IMR-90 (cell line): Measurements from ENCODE around the gene HOATZ. TPM values are rescaled to one million over a fixed set of nuclear protein-coding genes. Genes with fewer than 3 reads are reported as not detected.
A peak's percentile ranks its signal among the peaks of the same experiment; 100 is the strongest.

Experiments
- ATAC-seq: fragments of 200-7000 bp; cut with Tn5 transposase; 2 replicates; pipeline ENCODE4 v1.9.1; 2020; ENCODE audit warnings: low read depth, mild to moderate bottlenecking, moderate library complexity
- BruUV-seq: library from RNA; stranded (reverse); fragments of 400-500 nt; replicated peaks from 2 replicates; lab custom pipeline; 2021; lab: Mats Ljungman, UMichigan
- CTCF ChIA-PET: fragments of 300-600 bp; formaldehyde crosslinking; extraction: SDS; loops from one replicate; lab custom pipeline; 2021; ENCODE audit warnings: antibody characterized with exemption; lab: Yijun Ruan, JAX
- POLR2A ChIA-PET: fragments of 300-600 bp; sonication (Branson Sonifier 250); formaldehyde crosslinking; loops from one replicate; lab custom pipeline; 2022; ENCODE audit warnings: antibody characterized with exemption; ENCODE audit not compliant: unreplicated experiment; lab: Charles Lee
- DNase-seq: peaks from one replicate; pipeline ENCODE4 v3.0.0; 2013
- H2AFZ ChIP-seq: replicated peaks from 2 replicates; pipeline ENCODE3; 2013; ENCODE audit warnings: low read length, mild to moderate bottlenecking; ENCODE audit not compliant: poor library complexity
- H2AK5ac ChIP-seq: 2 replicates; pipeline ENCODE4 v1.6.1; 2013; ENCODE audit warnings: low read depth, low read length, inconsistent platforms
- H2AK9ac ChIP-seq: replicated peaks from 2 replicates; pipeline ENCODE3; 2013; ENCODE audit warnings: mild to moderate bottlenecking, low read depth, low read length, moderate library complexity; ENCODE audit not compliant: poor library complexity
- H2BK120ac ChIP-seq: 2 replicates; pipeline ENCODE4 v1.6.1; 2013; ENCODE audit warnings: low read depth, low read length, inconsistent platforms
- H2BK15ac ChIP-seq: 3 replicates; pipeline ENCODE4 v1.6.1; 2013; ENCODE audit warnings: low read depth, low read length, inconsistent platforms
- H2BK20ac ChIP-seq: 2 replicates; pipeline ENCODE4 v1.6.1; 2013; ENCODE audit warnings: low read depth, mild to moderate bottlenecking, inconsistent platforms, low read length, moderate library complexity
- H2BK5ac ChIP-seq: 2 replicates; pipeline ENCODE4 v1.6.1; 2013; ENCODE audit warnings: mild to moderate bottlenecking, low read depth, low read length, inconsistent platforms; ENCODE audit not compliant: poor library complexity, severe bottlenecking
- H3K14ac ChIP-seq: replicated peaks from 2 replicates; pipeline ENCODE4 v1.6.1; 2013; ENCODE audit warnings: low read depth, low read length, inconsistent platforms
- H3K18ac ChIP-seq: 2 replicates; pipeline ENCODE4 v1.6.1; 2013; ENCODE audit warnings: low read depth, low read length, control low read depth
- H3K23ac ChIP-seq: 2 replicates; pipeline ENCODE4 v1.6.1; 2013; ENCODE audit warnings: low read depth, low read length, inconsistent platforms
- H3K27ac ChIP-seq: 2 replicates; pipeline ENCODE4 v1.5.1; 2013; ENCODE audit warnings: mild to moderate bottlenecking, control low read depth, low read length; ENCODE audit not compliant: insufficient read depth
- H3K27me3 ChIP-seq: 2 replicates; pipeline ENCODE4 v1.6.1; 2013; ENCODE audit warnings: low read length; ENCODE audit not compliant: control insufficient read depth, insufficient read depth
- H3K36me3 ChIP-seq: 2 replicates; pipeline ENCODE4 v1.6.1; 2013; ENCODE audit warnings: low read length, mixed read lengths; ENCODE audit not compliant: control insufficient read depth, insufficient read depth
- H3K4ac ChIP-seq: 2 replicates; pipeline ENCODE4 v1.6.1; 2013; ENCODE audit warnings: low read depth, low read length, inconsistent platforms
- H3K4me1 ChIP-seq: 2 replicates; pipeline ENCODE4 v1.6.1; 2013; ENCODE audit warnings: low read length, mixed read lengths; ENCODE audit not compliant: control insufficient read depth, insufficient read depth
- H3K4me2 ChIP-seq: 2 replicates; pipeline ENCODE4 v1.6.1; 2013; ENCODE audit warnings: low read depth, mild to moderate bottlenecking, control low read depth, low read length, moderate library complexity
- H3K4me3 ChIP-seq: 2 replicates; pipeline ENCODE4 v1.5.1; 2013; ENCODE audit warnings: low read depth, mild to moderate bottlenecking, control low read depth, low read length, moderate library complexity; ENCODE audit not compliant: insufficient read depth
- H3K56ac ChIP-seq: 2 replicates; pipeline ENCODE4 v1.6.1; 2013; ENCODE audit warnings: low read length, inconsistent platforms; ENCODE audit not compliant: insufficient read depth; ENCODE audit errors: extremely low read depth
- H3K79me1 ChIP-seq, 2 experiments: 2 replicates each; pipeline ENCODE4 v1.6.1; 2013; ENCODE audit warnings: low read length in 2 of 2, inconsistent platforms in 1 of 2, low read depth in 1 of 2
- H3K9ac ChIP-seq: 2 replicates; pipeline ENCODE4 v1.6.1; 2013; ENCODE audit warnings: low read depth, low read length, control low read depth
- H3K9me1 ChIP-seq: 2 replicates; pipeline ENCODE4 v1.6.1; 2013; ENCODE audit warnings: low read length, inconsistent platforms; ENCODE audit not compliant: insufficient read depth
- H3K9me3 ChIP-seq: 2 replicates; pipeline ENCODE4 v1.6.1; 2013; ENCODE audit warnings: low read length; ENCODE audit not compliant: control insufficient read depth, insufficient read depth
- H4K20me1 ChIP-seq: 2 replicates; pipeline ENCODE4 v1.6.1; 2013; ENCODE audit warnings: low read length, inconsistent platforms; ENCODE audit not compliant: insufficient read depth
- H4K5ac ChIP-seq: 2 replicates; pipeline ENCODE4 v1.6.1; 2013; ENCODE audit warnings: mild to moderate bottlenecking, low read depth, low read length, control low read depth
- H4K8ac ChIP-seq, 2 experiments: 2 replicates each; pipeline ENCODE4 v1.6.1; 2013; ENCODE audit warnings: low read depth in 2 of 2, low read length in 2 of 2, control low read depth in 1 of 2, inconsistent platforms in 1 of 2
- H4K91ac ChIP-seq: 2 replicates; pipeline ENCODE4 v1.6.1; 2013; ENCODE audit warnings: low read depth, low read length, inconsistent platforms; ENCODE audit not compliant: insufficient read depth
- ELK1 ChIP-seq: fragments of 150-350 bp; IDR thresholded peaks from 2 replicates; pipeline ENCODE4 v1.6.1; 2016; ENCODE audit warnings: low read depth, mild to moderate bottlenecking, low read length, moderate library complexity, borderline replicate concordance
- FOS ChIP-seq: fragments of 150-350 bp; IDR thresholded peaks from 2 replicates; pipeline ENCODE4 v1.6.1; 2016; ENCODE audit warnings: low read depth, low read length
- MAZ ChIP-seq: IDR thresholded peaks from 2 replicates; pipeline ENCODE4 v1.6.1; 2012; ENCODE audit warnings: low read depth, mild to moderate bottlenecking, low read length, improper control_type of control experiment, moderate library complexity, borderline replicate concordance
- MXI1 ChIP-seq: IDR thresholded peaks from 2 replicates; pipeline ENCODE4 v1.6.1; 2012; ENCODE audit warnings: low read depth, mild to moderate bottlenecking, low read length, moderate library complexity, borderline replicate concordance
- NFE2L2 ChIP-seq: fragments of 150-350 bp; IDR thresholded peaks from 2 replicates; pipeline ENCODE4 v1.6.1; 2016; ENCODE audit warnings: low read depth, mild to moderate bottlenecking, low read length
- RAD21 ChIP-seq: IDR thresholded peaks from 2 replicates; pipeline ENCODE4 v1.6.1; 2012; ENCODE audit warnings: low read length, improper control_type of control experiment
- RCOR1 ChIP-seq: IDR thresholded peaks from 2 replicates; pipeline ENCODE4 v1.6.1; 2012; ENCODE audit warnings: mild to moderate bottlenecking, low read length, improper control_type of control experiment; ENCODE audit not compliant: insufficient replicate concordance
- RFX5 ChIP-seq: IDR thresholded peaks from 2 replicates; pipeline ENCODE4 v1.8.0; 2012; ENCODE audit warnings: low read depth, mild to moderate bottlenecking, low read length, moderate library complexity
- USF2 ChIP-seq: fragments of 150-350 bp; IDR thresholded peaks from 2 replicates; pipeline ENCODE4 v1.6.1; 2017; ENCODE audit warnings: mild to moderate bottlenecking, antibody characterized with exemption, low read length, low read depth
- WGBS, 2 experiments: methylation state at CpG; one replicate each; pipeline versions ENCODE4 v1.1.5 to v1.1.7; 2013; ENCODE audit warnings: missing lambda C conversion rate in 2 of 2; ENCODE audit not compliant: insufficient read length in 1 of 2; ENCODE audit errors: extremely low coverage in 2 of 2; 5-methylcytosine and 5-hydroxymethylcytosine counted together
- dilution Hi-C: fragments of 300-500 bp; cut with HindIII; formaldehyde crosslinking; loops from one replicate; pipeline ENCODE4 v1.14.3; 2018; ENCODE audit warnings: low sequenced_read_pairs; ENCODE audit not compliant: unreplicated experiment
- in situ Hi-C: fragments of 300-500 bp; cut with MboI; formaldehyde crosslinking; loops from 3 replicates; pipeline ENCODE4 v1.14.3; 2019; ENCODE audit warnings: low sequenced_read_pairs, inconsistent platforms, mixed read lengths
- intact Hi-C: fragments of 100-400 bp; cut with micrococcal nuclease; formaldehyde crosslinking; loops from 2 replicates; pipeline ENCODE4 v1.10.0; 2022
- polyA plus RNA-seq, 3 experiments: library from polyadenylated mRNA; depleted of rRNA; stranded (reverse); fragments of >200 nt; gene quantifications; 2 replicates each; pipeline ENCODE4 v1.2.3, GENCODE V29; 2012; ENCODE audit warnings: low replicate concordance in 1 of 3
- total RNA-seq: library from RNA; depleted of rRNA; stranded (reverse); fragments of >200 nt; gene quantifications from 2 replicates; pipeline ENCODE4 v1.2.3, GENCODE V29; 2012
- TF ChIP-seq, protein P1 (sequence below): conservative IDR thresholded peaks from 2 replicates; pipeline ENCODE4 v1.5.1; 2012; ENCODE audit warnings: mild to moderate bottlenecking, low read depth, low read length, improper control_type of control experiment

HOATZ gene
- total and polyA plus RNA-seq, 2 of the 4 experiments (the other 2 are of a cell fraction) = not detected

DNA sequence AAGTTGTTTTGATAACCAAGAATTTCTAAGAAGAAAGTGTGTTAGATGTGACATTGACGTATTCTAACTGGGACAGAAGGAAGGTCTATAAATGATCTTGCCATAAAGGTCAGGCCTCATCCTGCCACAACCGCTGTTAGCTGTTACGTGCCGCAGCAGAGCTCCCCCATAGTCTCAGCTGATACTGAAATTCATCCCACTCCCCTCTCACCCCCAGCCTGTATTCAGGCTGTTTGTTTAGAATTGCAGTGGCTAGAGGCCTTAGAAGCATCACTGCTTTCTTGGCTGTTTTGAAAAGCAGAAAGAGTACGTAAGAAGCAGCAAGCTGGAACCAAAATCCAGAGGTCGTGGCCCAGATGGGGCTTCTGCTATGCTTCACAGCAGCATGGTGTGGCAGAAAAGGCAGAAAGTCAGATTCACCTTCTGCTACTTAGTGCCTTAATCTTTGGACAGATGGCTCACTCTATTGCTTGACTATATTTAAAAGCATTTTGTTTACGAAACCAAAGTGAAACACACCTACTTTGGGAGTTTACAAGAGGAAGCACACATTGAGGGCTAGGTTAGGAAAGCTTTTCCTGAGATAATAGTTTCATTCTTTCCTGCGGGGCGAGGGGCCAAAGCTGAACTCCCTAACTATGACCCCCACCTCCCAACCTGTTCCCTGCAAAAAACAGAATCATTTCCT, 25.0 kb downstream of the HOATZ start:
- TF ChIP-seq FOS (no peak), MAZ (no peak), MXI1 (no peak), ELK1 (no peak), RAD21 (no peak), RFX5 (no peak), RCOR1 (no peak), USF2 (no peak), NFE2L2 (no peak)
- TF ChIP-seq, protein P1, sequence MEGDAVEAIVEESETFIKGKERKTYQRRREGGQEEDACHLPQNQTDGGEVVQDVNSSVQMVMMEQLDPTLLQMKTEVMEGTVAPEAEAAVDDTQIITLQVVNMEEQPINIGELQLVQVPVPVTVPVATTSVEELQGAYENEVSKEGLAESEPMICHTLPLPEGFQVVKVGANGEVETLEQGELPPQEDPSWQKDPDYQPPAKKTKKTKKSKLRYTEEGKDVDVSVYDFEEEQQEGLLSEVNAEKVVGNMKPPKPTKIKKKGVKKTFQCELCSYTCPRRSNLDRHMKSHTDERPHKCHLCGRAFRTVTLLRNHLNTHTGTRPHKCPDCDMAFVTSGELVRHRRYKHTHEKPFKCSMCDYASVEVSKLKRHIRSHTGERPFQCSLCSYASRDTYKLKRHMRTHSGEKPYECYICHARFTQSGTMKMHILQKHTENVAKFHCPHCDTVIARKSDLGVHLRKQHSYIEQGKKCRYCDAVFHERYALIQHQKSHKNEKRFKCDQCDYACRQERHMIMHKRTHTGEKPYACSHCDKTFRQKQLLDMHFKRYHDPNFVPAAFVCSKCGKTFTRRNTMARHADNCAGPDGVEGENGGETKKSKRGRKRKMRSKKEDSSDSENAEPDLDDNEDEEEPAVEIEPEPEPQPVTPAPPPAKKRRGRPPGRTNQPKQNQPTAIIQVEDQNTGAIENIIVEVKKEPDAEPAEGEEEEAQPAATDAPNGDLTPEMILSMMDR = no peak
- Histone ChIP-seq H3K4me2 (peak overlapping the region; percentile 97), H3K56ac (0 out of 2 replicates have a peak overlapping the region, but pooled peaks have one; percentile 47), H3K27ac (peak overlapping the region; percentile 91), H3K36me3 (peaks cover 11% of the 10 kb centered on the region), H3K9me1 (peaks cover 23% of the 10 kb centered on the region), H2AK9ac (peak overlapping the region; percentile 92), H3K4me3 (peak overlapping the region; percentile 85), H3K18ac (peak overlapping the region; percentile 75), H4K8ac (peak overlapping the region; percentile 54 to 88; a peak in 3 of 4 replicates), H2AFZ (peak overlapping the region; percentile 86), H2BK5ac (peak overlapping the region; percentile 64), H3K27me3 (no peaks in the 10 kb centered on the region), H3K4ac (peak overlapping the region; percentile 93), H2AK5ac (peak overlapping the region; percentile 92), H3K9ac (peak overlapping the region; percentile 87), H3K4me1 (peaks cover 17% of the 10 kb centered on the region), H3K79me1 (peaks cover 17 to 58% of the 10 kb centered on the region in 2 experiments), H2BK20ac (peak overlapping the region; percentile 57), H4K20me1 (peaks cover 18% of the 10 kb centered on the region), H3K23ac (peak overlapping the region; percentile 87), H4K91ac (peak overlapping the region; percentile 94), H3K14ac (peak overlapping the region; percentile 86), H2BK15ac (peak overlapping the region; percentile 75; the same call in 1 of the 3 replicates), H2BK120ac (peak overlapping the region; percentile 72), H3K9me3 (no peaks in the 10 kb centered on the region; the same call in 1 of the 2 replicates), H4K5ac (peak overlapping the region; percentile 79; the same call in 1 of the 2 replicates)
- dilution Hi-C loops = no loop called here
- no peak for DNase-seq
- TSS peak; percentile 25 for BruUV-seq
- intact Hi-C loops = loop anchor here (1.0 kb wide), 1 partner anchor 18 kb away; no protein-coding TSS in a partner anchor
- no peak for ATAC-seq
- 61% methylated on average over 2 of the region's 9 CpGs; no CpG with 5 or more reads in 1 of the 2 experiments for WGBS, 2 experiments
- ChIA-PET CTCF (interaction anchor here (0.7 to 1.0 kb wide), 2 partner anchors 8 to 111 kb away, joined by 3 read pairs; no protein-coding TSS in a partner anchor), POLR2A (no interaction called here)
- in situ Hi-C loops = no loop called here
